Left colon (tissue), 2 donors: ENCODE measurements around the gene GNA12. TPM values are rescaled to one million over a fixed set of nuclear protein-coding genes. Genes with fewer than 3 reads are reported as not detected.

Source experiments
- ATAC-seq: fragments of 200-7000 bp; cut with Tn5 transposase; one replicate; pipeline ENCODE4 v1.9.1; 2020; ENCODE audit warnings: mild to moderate bottlenecking, moderate library complexity
- DNase-seq, 2 donors: peaks; one replicate each; pipeline ENCODE4 v3.0.0-alpha.2; 2020
- intact Hi-C, 2 donors: fragments of 100-400 bp; cut with DNase I in 1 of 2; cut with micrococcal nuclease in 1 of 2; formaldehyde crosslinking; loops; one replicate each; pipeline versions ENCODE4 v1.11.2 to v1.14.0; 2022; cut with DNase I, micrococcal nuclease
- long read RNA-seq: library from polyadenylated mRNA; unstranded; transcript quantifications from one replicate; pipeline ENCODE4 v2.0.0, GENCODE V29; 2021
- total RNA-seq, 2 donors: library from RNA; stranded (reverse); fragmentation: NEBNext Ultra II Directional; extraction: Animal tissue kit (Norgen Biotek cat#: 25700); gene quantifications; one replicate each; pipeline ENCODE4 v1.2.1, GENCODE V29; 2021
- donor health status: DM: no; HTN: no; CAD: no.
- donor health status: DM: yes; HTN: yes; CAD: no.

Gene GNA12
- total RNA-seq: 10 to 100 TPM; 21.4 to 32.9 TPM
- long read RNA-seq, full-length matches to known transcripts: 22 of 38 reads
- long read RNA-seq, partial matches to known transcripts: 1 of 38 reads
- long read RNA-seq, other reads (novel, unspliced or antisense): 15 of 38 reads

- intact Hi-C loops: no loop called here
- ATAC-seq: peak; percentile 93
Measured at GRCh38 chr7:2844153-2845033, at the start of gene GNA12. TSS of gene GNA12 (minus strand) at chr7:2844308. CDS start at chr7:2844161, 147 bp downstream.

GRCh38 chr7:2893411-2893861 is 49.3 kb upstream of the GNA12 start:
- ATAC-seq: no peak
- no peak for DNase-seq
- intact Hi-C loops: no loop called here

More at GRCh38 chr7:2844153-2845033, at the start of gene GNA12:
- DNase-seq: peak; percentile 98 to 99

- no peak for ATAC-seq
- intact Hi-C loops: no loop called here
- DNase-seq: no peak
Measured at GRCh38 chr7:2892549-2892948, 48.4 kb upstream of the GNA12 start.

- DNase-seq: no peak
- intact Hi-C loops: no loop called here
- ATAC-seq: no peak
Measured at GRCh38 chr7:2887816-2888215, 43.7 kb upstream of the GNA12 start.

- peak; percentile 88 for ATAC-seq
- peak; percentile 51 to 60 for DNase-seq
- intact Hi-C loops: no loop called here
Measured at GRCh38 chr7:2886900-2887299, 42.8 kb upstream of the GNA12 start.

- intact Hi-C loops: no loop called here
- ATAC-seq (no peak), DNase-seq (no peak)
Measured at GRCh38 chr7:2886391-2886790, 42.3 kb upstream of the GNA12 start.

GRCh38 chr7:2884161-2884560 is 40.1 kb upstream of the GNA12 start:
- ATAC-seq (peak; percentile 70), DNase-seq (no peak)
- intact Hi-C loops: no loop called here

- ATAC-seq (no peak), DNase-seq (no peak)
- intact Hi-C loops: no loop called here
Measured at GRCh38 chr7:2883101-2883500, 39.0 kb upstream of the GNA12 start.

- ATAC-seq (no peak), DNase-seq (no peak)
- intact Hi-C loops: no loop called here
Measured at GRCh38 chr7:2882111-2882510, 38.0 kb upstream of the GNA12 start.

GRCh38 chr7:2880874-2881533 is 36.9 kb upstream of the GNA12 start:
- DNase-seq: no peak
- intact Hi-C loops: no loop called here
- ATAC-seq: no peak

- DNase-seq: no peak
- ATAC-seq: no peak
- intact Hi-C loops: no loop called here
Measured at GRCh38 chr7:2880051-2880450, 35.9 kb upstream of the GNA12 start.

GRCh38 chr7:2879354-2879753 is 35.2 kb upstream of the GNA12 start:
- DNase-seq (no peak), ATAC-seq (no peak)
- intact Hi-C loops: no loop called here

GRCh38 chr7:2878306-2878705 is 34.2 kb upstream of the GNA12 start:
- DNase-seq: no peak
- intact Hi-C loops: no loop called here
- no peak for ATAC-seq

GRCh38 chr7:2876031-2876731 is 32.1 kb upstream of the GNA12 start:
- DNase-seq: no peak
- intact Hi-C loops: no loop called here
- peak; percentile 79 for ATAC-seq

GRCh38 chr7:2873686-2874551 is 29.8 kb upstream of the GNA12 start:
- intact Hi-C loops: no loop called here
- ATAC-seq (no peak), DNase-seq (no peak)

GRCh38 chr7:2873146-2873545 is 29.0 kb upstream of the GNA12 start:
- intact Hi-C loops: no loop called here
- ATAC-seq (no peak), DNase-seq (no peak)

GRCh38 chr7:2872296-2872874 is 28.3 kb upstream of the GNA12 start:
- intact Hi-C loops: no loop called here
- no peak for ATAC-seq

GRCh38 chr7:2870471-2870931 is 26.4 kb upstream of the GNA12 start:
- DNase-seq: peak; percentile 69 to 74
- ATAC-seq: peak; percentile 89
- intact Hi-C loops: no loop called here

More at GRCh38 chr7:2872296-2872874, 28.3 kb upstream of the GNA12 start:
- no peak for DNase-seq
